GM19467 (cell line): ENCODE measurements around the gene NFAT5.
"Not testable (repeated sequence)": the region's sequence is repeated elsewhere in the genome, so short reads cannot be mapped to it uniquely, and the experiment has no call there.

Source experiments
- ATAC-seq: cut with Tn5 transposase; IDR thresholded peaks from one replicate; pipeline ENCODE4 v1.9.1; 2021; ENCODE audit warnings: mild to moderate bottlenecking, moderate library complexity; ENCODE audit not compliant: unreplicated experiment

The NFAT5 gene, protein sequence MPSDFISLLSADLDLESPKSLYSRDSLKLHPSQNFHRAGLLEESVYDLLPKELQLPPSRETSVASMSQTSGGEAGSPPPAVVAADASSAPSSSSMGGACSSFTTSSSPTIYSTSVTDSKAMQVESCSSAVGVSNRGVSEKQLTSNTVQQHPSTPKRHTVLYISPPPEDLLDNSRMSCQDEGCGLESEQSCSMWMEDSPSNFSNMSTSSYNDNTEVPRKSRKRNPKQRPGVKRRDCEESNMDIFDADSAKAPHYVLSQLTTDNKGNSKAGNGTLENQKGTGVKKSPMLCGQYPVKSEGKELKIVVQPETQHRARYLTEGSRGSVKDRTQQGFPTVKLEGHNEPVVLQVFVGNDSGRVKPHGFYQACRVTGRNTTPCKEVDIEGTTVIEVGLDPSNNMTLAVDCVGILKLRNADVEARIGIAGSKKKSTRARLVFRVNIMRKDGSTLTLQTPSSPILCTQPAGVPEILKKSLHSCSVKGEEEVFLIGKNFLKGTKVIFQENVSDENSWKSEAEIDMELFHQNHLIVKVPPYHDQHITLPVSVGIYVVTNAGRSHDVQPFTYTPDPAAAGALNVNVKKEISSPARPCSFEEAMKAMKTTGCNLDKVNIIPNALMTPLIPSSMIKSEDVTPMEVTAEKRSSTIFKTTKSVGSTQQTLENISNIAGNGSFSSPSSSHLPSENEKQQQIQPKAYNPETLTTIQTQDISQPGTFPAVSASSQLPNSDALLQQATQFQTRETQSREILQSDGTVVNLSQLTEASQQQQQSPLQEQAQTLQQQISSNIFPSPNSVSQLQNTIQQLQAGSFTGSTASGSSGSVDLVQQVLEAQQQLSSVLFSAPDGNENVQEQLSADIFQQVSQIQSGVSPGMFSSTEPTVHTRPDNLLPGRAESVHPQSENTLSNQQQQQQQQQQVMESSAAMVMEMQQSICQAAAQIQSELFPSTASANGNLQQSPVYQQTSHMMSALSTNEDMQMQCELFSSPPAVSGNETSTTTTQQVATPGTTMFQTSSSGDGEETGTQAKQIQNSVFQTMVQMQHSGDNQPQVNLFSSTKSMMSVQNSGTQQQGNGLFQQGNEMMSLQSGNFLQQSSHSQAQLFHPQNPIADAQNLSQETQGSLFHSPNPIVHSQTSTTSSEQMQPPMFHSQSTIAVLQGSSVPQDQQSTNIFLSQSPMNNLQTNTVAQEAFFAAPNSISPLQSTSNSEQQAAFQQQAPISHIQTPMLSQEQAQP (N-terminal part only)

DNA sequence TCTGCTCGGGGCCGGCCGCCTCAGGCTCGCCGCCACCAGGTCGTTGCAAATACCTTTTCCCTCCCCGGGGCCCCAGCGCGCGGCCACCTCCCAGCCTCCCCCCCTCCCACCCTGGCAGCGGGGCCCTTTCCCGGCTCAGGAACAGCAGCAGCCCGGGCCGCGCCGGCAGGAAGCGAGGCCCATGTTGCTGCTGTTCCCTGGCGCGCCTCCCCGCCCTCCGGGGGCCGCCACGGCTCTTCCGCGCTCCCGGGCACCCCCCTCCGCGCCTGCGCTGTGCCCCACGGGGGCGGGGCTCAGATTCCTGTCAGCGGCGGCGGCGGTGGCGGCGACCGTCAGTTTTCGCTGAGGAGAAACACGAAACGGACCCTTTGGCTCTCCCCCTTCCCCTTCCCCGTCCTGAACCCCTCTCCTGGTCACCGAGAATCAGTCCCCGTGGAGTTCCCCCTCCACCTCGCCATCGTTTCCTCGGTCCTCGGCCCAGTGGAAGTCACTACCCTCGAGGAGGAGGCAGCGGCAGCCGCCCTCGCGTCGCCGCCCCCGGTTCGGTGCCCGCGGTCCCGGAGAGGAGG is at the start of gene NFAT5:
TSS of gene NFAT5 (plus strand) at position 296 of the 569 bp plus-strand sequence. CDS start 336 bp downstream, outside the sequence.
- ATAC-seq, result peak; percentile 50

DNA sequence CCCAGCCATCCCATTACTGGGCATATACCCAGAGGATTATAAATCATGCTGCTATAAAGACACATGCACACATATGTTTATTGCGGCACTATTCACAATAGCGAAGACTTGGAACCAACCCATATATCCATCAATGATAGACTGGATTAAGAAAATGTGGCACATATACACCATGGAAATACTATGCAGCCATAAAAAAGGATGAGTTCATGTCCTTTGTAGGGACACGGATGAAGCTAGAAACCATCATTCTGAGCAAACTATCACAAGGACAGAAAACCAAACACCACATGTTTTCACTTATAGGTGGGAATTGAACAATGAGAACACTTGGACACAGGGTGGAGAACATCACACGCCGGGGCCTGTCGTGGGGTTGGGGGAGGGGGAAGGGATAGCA is 47.9 kb upstream of the NFAT5 start:
- ATAC-seq, result not testable (repeated sequence)

DNA sequence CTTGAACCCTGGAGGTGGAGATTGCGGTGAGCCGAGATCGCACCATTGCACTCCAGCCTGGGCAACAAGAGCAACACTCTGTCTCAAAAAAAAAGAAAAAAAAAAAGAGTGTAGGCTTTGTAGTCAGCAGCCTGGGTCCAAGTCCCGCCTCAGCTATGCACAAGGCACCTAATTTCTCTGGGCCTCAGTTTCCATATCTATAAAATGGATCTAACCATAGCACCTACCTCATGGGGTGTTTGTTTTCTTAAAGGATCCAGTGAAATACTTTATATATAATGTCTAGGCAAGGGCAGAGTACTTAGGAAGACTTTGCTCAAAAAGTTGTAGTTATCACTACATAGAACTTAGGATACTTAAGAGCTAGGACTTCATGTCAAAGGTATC is 45.4 kb upstream of the NFAT5 start:
- ATAC-seq, result no peak

DNA sequence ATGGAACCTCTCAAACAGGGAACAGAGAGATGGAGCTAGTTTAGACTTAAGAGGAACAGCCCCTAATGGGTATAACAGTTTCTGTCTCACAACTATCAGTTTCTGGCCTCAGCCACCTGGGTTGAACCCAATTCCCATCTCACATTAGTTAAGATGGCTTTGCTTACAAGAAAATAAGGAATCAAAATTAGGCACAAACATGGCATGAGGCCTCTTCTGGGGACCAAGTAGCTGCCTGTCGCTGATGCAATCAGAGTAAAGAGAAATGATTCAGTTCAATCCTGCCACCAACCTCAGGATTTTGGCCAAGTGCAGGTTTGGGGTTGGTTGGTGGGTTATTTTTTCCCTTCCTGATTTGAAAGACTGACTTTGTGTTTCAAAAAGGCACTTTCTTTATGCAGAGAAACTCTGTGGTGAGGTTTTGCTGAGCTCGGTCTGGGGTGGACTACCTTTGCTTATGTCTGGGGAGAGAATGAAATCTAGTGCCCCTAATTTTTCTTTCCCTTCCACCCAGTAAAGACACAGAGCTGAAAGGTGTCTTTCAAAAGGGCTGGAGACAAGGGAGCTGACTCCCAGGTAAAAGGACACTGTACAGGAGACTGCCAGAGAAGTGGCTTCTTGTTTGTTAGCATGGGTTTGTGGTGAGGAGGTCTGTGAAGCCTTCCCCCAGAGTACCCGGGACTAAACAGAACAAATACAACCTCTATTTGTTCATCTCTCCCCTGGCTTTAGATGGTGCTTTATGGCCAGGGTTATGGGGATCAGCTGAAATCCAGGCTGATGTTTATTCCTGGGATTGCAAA is 44.8 kb upstream of the NFAT5 start:
- ATAC-seq, result no peak

DNA sequence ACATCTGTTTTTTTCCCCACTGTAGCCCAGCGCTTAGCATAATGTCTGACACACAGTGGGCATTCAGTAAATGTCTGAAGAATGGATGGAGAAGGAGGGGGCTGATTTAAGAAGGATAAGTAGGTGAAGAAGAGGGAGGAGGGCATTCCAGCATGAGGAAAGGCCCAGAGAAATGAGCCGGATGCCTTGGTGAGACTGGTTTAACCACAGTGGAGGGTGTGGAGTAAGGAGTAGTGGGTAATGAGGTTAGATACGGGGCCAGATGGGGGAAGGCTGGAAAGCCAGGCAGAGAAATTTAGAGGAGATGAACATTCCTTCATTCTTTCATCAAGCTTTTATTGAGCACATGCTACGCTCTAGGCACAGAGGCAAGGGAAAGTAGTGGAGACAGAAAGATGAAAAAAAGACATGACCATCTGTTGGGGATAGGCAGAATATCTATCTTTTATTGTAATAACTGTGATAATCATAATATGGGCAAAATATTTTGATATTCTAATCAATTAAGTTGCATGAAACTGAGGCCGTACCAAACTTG is 43.7 kb upstream of the NFAT5 start:
- ATAC-seq, result no peak

DNA sequence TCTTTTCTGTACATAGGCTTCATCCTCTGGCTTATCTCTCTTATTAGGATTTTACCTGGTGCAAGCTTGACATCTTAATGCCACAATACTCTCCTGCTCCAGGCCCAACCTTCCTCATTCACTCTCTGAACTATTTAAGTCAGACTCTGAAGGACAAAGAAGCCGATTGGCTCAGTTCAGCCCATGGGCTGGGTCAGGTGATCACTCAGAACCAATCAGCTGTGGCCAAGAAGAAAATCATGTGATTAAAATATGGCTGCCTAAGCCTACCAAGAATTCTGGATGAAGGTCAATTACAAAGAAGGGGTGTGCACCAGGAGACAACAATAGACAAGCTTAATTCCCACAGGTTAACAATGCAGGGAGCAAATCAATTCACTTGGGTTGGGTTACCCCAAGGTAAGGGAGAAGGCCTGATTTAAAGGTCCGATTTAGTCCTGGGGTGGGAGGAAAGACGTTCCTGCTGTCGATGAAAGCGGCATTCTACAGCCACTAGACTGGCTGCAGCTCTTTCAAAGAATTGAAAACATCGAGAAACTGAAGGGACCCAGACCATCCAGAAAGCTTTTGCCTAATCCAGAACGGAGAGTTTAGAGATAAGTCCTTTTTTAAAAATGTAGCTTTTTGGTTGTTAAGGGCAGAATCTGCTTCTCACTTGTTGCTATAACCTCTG is 42.9 kb upstream of the NFAT5 start:
- ATAC-seq, result no peak

DNA sequence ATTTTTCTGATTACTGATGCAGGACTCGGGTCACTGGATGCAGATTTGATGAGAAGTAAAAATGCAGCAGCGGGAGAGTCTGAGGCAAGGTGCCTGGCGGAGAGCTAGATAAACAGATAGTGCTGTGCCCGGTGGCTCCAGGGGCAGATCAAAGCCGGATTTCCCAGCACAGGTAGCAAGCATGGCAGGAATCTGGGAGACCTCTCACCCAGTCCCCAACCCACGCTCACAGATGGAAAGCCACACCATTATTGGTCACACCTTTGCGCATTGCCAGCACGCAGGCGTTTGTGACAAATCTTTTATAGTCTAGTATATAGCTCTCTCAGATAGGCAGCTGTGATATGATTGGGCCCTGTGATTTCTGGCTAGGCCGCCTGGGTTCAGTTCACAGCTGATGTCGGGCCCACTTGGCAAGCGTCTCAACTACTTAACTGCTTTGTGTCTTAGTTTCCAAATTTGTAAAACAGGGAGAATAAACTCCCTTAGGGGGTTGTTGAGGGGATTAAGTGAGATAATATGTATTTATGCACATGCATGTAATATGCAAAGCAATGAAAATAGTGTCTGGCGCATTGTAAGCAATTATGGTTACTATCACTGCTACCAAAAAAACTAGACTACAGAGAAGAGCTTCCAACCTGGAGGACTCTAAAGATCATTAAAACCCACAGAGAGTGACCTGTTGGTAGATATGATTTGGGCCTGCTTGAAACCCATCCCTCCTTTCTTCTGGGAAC is 42.0 kb upstream of the NFAT5 start:
- ATAC-seq, result no peak

DNA sequence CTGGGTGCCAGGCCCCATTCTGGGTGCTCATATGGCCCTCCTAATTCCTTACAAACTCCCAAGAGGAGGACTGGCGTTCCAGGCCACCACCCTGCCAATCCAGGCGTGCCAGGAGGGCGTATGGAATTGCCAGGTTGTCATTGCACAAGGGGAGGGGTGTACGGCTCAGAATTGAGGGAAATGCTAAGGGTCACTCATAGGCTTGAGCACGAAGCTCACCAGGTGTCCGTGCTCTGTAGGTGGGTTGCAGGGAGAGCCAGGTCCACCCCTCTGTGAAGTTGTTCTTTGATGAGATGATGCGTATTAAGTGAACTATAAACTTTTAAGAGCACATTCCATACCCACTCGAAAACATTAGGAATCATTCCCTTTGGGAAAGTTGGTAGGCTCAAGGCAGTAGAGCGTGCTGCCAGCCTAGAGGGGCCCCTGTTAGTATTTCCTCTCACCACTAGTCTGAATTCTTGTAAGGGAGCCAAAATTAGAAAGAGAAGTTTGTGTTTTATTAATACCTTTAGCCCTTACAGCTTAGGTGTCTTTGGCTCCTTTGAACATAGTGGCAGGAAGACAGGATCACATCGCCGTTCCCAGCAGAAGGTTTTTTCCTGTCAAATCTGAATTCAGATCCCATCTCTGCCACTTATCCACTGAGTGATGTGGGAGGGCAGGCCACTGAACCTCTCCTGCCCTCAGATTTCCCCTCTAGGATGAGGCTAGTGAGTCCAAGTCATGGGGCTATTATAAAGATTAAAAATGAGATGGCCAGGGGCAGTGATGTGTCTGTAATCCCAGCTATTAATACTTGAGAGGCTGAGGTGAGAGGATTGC is 38.7 kb upstream of the NFAT5 start:
- ATAC-seq, result no peak

DNA sequence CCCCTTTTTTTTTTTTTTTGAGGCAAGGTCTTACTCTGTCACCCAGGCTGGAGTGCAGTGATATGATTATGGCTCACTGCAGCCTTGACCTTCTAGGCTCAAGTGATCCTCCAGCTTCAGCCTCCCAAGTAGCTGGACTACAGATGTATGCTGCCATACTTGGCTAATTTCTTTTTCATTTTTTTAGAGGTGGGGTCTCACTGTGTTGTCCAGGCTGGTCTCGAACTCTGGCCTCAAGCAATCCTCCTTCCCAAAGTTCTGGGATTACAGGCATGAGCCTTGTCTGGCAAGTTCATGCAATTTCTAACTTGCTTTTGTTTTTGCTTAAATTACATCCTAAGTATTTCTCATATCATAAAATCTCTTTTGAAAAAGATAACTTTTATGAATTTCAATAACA is 33.8 kb upstream of the NFAT5 start:
- ATAC-seq, result no peak

DNA sequence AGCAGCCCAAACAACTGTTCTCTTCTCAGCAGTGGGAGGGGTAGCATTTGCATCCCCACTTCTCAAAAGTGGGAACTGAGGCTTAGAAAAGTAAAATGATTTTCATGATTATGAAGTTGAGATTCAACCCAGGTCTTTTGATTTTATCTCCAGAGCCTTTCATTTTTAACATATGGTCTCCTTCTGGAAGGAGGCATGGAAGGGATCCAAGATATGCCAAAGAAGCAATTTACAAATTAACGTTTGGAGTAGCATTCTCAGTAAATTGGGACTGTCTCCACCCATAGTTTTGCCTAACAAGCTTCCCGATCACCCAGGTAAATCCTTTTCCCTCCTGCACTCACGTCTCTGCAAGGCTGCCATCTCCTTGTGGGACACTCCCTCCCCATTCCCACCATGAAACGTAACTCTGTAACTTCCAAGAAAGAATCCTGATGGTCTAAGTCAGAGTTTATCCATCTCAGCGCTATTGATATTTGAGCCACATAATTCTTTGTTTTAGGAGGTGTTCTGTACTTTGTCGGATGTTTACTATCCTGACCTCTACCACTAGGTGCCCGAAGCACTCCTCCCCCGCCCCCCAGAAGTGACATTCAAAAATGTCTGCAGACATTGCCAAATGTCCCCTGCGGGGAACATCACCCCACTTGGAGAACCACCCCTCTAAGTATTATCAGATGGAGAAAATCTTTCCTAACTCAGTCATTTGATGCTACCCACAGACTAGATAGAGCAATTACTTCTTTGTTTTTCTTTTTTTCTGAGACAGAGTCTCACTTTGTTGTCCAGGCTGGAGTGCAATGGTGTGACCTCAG is 32.9 kb upstream of the NFAT5 start:
- ATAC-seq, result no peak

DNA sequence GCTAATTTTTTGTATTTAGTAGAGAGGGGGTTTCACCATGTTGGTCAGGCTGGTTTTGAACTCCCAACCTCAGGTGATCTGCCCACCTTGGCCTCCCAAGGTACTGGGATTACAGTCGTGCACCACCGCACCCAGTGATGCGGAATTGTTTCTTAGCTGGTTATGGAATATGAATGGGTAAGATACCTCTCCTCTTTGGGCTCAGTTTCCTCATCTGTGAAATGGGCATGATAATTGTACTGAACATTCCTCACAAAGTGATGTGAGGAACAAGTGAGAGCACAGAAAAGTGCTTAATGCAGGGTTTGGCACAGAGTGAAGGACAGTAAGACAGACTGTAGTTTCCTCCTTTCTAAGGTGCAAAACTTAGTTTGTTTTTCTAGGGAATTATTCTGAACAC is 31.0 kb upstream of the NFAT5 start:
- no peak for ATAC-seq

DNA sequence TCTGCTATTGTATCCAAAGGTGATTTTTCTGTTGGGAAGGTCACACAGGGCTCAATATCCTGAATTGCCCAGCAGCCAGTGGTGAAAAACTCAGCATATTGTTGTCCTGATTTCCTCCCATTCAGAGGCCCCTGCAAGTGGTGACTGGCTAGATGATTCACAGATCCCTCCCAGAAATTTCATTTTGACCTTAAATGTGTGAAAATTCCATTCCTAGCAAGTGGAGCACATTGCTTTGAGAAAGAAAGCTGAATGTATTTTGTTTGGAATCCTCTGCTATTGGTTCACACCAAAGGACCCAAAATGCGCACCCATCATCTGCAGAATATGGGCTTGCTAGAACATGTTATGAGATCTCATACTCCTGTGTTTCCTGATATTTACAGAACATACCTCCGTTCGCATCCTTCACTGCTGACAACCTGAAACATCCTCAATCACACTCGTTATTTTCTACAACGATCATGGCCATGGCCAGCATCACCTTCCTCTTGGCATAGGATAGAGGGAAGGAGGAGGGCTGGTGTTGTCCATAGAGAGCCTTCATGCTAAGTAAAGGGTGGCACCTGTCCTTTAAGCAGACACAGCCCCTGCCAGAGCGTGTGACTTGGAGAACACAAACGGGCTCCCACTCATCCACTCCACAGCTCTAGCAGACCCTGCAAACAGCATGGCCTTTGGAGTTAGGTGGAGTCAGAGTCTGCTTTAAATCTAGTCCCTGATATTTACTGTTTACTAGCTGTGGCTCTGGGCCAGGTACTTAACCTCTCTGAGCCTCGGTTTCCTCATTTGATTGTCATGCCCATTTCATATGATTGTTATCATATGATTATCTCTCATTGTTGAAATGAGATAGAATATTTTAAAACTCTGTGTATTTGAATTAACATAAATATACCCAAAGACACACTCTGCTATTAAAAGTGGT is 30.4 kb upstream of the NFAT5 start:
- no peak for ATAC-seq

DNA sequence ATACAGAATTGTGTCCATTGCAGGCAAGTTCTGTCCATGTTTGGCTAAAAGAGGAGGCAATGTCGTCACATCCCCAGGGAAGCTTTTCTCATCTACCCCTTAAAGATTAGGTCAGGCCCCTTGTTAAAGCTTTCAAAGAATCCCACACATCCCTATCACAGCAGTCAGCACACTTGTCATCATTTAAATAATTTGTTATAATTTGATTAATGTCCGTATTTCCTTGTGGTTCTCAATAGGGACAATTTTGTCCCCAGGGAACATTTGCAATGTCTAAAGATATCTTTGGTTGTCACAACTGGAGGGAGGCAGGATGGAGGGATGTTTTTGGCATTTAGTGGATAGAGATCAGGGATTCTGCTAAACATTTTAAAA is 28.1 kb upstream of the NFAT5 start:
- ATAC-seq, result no peak

DNA sequence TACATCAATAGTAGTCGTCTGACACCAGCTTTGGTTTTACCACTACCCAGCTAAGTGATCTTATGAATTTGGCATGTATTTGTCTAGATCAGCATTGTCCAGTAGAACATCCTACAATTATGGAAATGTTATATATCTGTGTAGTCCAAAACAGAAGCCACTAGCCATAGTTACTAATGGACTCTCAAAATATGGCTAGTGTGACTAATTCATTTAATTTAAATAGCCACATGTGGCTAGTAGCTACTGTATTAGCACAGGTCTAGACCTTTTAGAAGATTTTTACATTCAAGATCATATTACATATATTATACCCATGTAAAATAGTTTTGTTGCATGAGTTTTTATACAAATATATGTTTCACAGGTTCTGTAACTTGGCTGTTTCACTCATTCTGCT is 27.0 kb upstream of the NFAT5 start:
- ATAC-seq, result no peak

DNA sequence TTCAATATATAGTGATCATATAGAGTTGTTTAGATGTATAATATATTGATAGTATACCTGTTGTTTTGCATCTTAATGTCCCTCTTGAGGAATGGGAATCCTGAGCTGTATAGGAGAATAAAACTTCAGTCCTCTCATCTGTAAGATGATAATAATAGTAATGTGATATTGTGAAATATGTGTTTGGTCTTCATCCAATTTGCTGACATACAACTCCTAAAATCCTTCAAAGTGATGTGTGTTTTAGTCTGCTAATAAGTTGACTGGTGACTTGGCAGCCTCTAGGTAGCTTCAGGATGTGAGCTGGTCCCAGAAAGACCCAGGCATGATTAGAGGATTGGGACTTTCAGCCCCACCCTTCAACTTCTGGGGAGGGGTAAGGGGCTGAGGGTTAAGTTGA is 22.8 kb upstream of the NFAT5 start:
- ATAC-seq, result no peak

DNA sequence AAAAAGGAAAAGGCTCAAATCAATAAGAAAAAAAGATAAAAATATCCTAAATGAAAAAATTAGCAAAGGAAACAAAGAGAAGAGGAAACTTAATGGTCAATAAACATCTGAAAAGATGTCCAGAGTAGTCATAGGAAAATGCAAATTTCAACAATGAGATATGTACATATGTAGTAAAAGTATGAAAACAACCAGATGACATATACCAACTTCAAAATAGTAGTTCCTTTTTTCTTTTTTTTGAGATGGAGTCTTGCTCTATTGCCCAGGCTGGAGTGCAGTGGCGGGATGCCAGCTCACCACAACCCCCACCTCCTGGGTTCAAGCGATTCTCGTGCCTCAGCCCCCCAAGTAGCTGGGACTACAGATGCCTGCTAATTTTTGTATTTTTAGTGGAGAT is 21.7 kb upstream of the NFAT5 start:
- ATAC-seq, result no peak
